Liver (tissue), 9 donors: Measurements from ENCODE around the gene LRRC4. TPM values are rescaled to one million over a fixed set of nuclear protein-coding genes. Genes with fewer than 3 reads are reported as not detected.

Experiments
- DNase-seq: peaks from one replicate; pipeline ENCODE4 v3.0.0-alpha.2; 2017; ENCODE audit warnings: low spot score
- H3K27ac ChIP-seq, 2 donors: one replicate each; pipeline ENCODE4 v1.7.0; 2013; ENCODE audit warnings: inconsistent platforms in 2 of 2, low read length in 2 of 2, control low read depth in 1 of 2, low read depth in 1 of 2, mild to moderate bottlenecking in 1 of 2
- H3K27me3 ChIP-seq, 4 donors: one replicate each; pipeline versions ENCODE4 v1.6.1 to v1.7.0; 2013; ENCODE audit warnings: low read length in 3 of 4, inconsistent platforms in 1 of 4, mild to moderate bottlenecking in 1 of 4, moderate library complexity in 1 of 4; ENCODE audit not compliant: control insufficient read depth in 4 of 4, insufficient read depth in 4 of 4
- H3K36me3 ChIP-seq, 4 donors: one replicate each; pipeline versions ENCODE4 v1.6.1 to v1.7.0; 2013; ENCODE audit warnings: low read length in 3 of 4, mild to moderate bottlenecking in 3 of 4, low read depth in 1 of 4, moderate library complexity in 1 of 4; ENCODE audit not compliant: control insufficient read depth in 4 of 4, insufficient read depth in 3 of 4
- H3K4me1 ChIP-seq, 4 donors: one replicate each; pipeline versions ENCODE4 v1.6.1 to v1.7.0; 2013; ENCODE audit warnings: low read length in 3 of 4, mild to moderate bottlenecking in 3 of 4, moderate library complexity in 1 of 4; ENCODE audit not compliant: control insufficient read depth in 4 of 4, insufficient read depth in 4 of 4
- H3K4me3 ChIP-seq, 3 donors: one replicate each; pipeline versions ENCODE4 v1.6.1 to v1.7.0; 2013; ENCODE audit warnings: low read length in 3 of 3, control low read depth in 1 of 3, low read depth in 1 of 3, mild to moderate bottlenecking in 1 of 3
- H3K9ac ChIP-seq, 2 donors: one replicate each; pipeline ENCODE4 v1.7.0; 2013; ENCODE audit warnings: low read length in 2 of 2, mild to moderate bottlenecking in 2 of 2, moderate library complexity in 2 of 2, control low read depth in 1 of 2, low read depth in 1 of 2
- H3K9me3 ChIP-seq, 4 donors: one replicate each; pipeline versions ENCODE4 v1.6.1 to v1.7.0; 2013; ENCODE audit warnings: low read length in 3 of 4; ENCODE audit not compliant: control insufficient read depth in 4 of 4
- ATF3 ChIP-seq: IDR thresholded peaks from 2 replicates; pipeline ENCODE4 v1.6.1; 2016; ENCODE audit warnings: antibody characterized with exemption
- CTCF ChIP-seq: fragments of 150-350 bp; IDR thresholded peaks from 2 replicates; pipeline ENCODE4 v1.5.1; 2017; ENCODE audit warnings: improper control_type of control experiment, low read depth, low read length; ENCODE audit not compliant: missing input control
- EGR1 ChIP-seq, 2 donors: IDR thresholded peaks; 2 replicates each; pipeline ENCODE4 v1.6.1; 2016 to 2018; ENCODE audit warnings: antibody characterized with exemption in 2 of 2, low read depth in 2 of 2
- FOXA1 ChIP-seq: IDR thresholded peaks from 2 replicates; pipeline ENCODE4 v1.6.1; 2016; ENCODE audit warnings: antibody characterized with exemption
- FOXA2 ChIP-seq: IDR thresholded peaks from 2 replicates; pipeline ENCODE4 v1.6.1; 2016; ENCODE audit warnings: antibody characterized with exemption
- GABPA ChIP-seq, 2 donors: IDR thresholded peaks in 1 of 2; conservative IDR thresholded peaks in 1 of 2; 2 replicates each; pipeline ENCODE4 v1.6.1; 2016; ENCODE audit warnings: antibody characterized with exemption in 2 of 2, mild to moderate bottlenecking in 1 of 2, moderate library complexity in 1 of 2
- HNF4A ChIP-seq, 2 donors: conservative IDR thresholded peaks; 2 replicates each; pipeline ENCODE4 v1.6.1; 2016; ENCODE audit warnings: antibody characterized with exemption in 2 of 2, mild to moderate bottlenecking in 2 of 2
- HNF4G ChIP-seq: IDR thresholded peaks from 2 replicates; pipeline ENCODE4 v1.6.1; 2016; ENCODE audit warnings: antibody characterized with exemption
- JUND ChIP-seq, 2 donors: IDR thresholded peaks; 2 replicates each; pipeline ENCODE4 v1.6.1; 2016; ENCODE audit warnings: antibody characterized with exemption in 2 of 2
- MAX ChIP-seq: IDR thresholded peaks from 2 replicates; pipeline ENCODE4 v1.6.1; 2016; ENCODE audit warnings: antibody characterized with exemption
- NR2F2 ChIP-seq: IDR thresholded peaks from 2 replicates; pipeline ENCODE4 v1.6.1; 2016; ENCODE audit warnings: antibody characterized with exemption
- RAD21 ChIP-seq, 2 donors: IDR thresholded peaks; 2 replicates each; pipeline ENCODE4 v1.6.1; 2016; ENCODE audit warnings: antibody characterized with exemption in 2 of 2, mild to moderate bottlenecking in 2 of 2
- REST ChIP-seq: IDR thresholded peaks from 2 replicates; pipeline ENCODE4 v1.6.1; 2016; ENCODE audit warnings: antibody characterized with exemption, mild to moderate bottlenecking
- RXRA ChIP-seq, 2 donors: IDR thresholded peaks; 2 replicates each; pipeline ENCODE4 v1.6.1; 2017 to 2018; ENCODE audit warnings: antibody characterized with exemption in 2 of 2, mild to moderate bottlenecking in 1 of 2
- SP1 ChIP-seq: IDR thresholded peaks from 2 replicates; pipeline ENCODE4 v1.6.1; 2018; ENCODE audit warnings: antibody characterized with exemption, mild to moderate bottlenecking
- TAF1 ChIP-seq: conservative IDR thresholded peaks from 2 replicates; pipeline ENCODE4 v1.6.1; 2016; ENCODE audit warnings: antibody characterized with exemption, mild to moderate bottlenecking
- YY1 ChIP-seq: IDR thresholded peaks from 2 replicates; pipeline ENCODE4 v1.6.1; 2016; ENCODE audit warnings: antibody characterized with exemption, mild to moderate bottlenecking
- ZBTB33 ChIP-seq: IDR thresholded peaks from 2 replicates; pipeline ENCODE4 v1.6.1; 2016; ENCODE audit warnings: antibody characterized with exemption
- WGBS: extraction: QIAGEN DNeasy Blood & Tissue Kit; methylation state at CpG from one replicate; pipeline ENCODE4 v1.1.7; 2013; 5-methylcytosine and 5-hydroxymethylcytosine counted together
- polyA plus RNA-seq, 2 donors: library from polyadenylated mRNA; stranded (reverse) in 1 of 2; unstranded in 1 of 2; fragments of 200-250 nt in 1 of 2; fragments of >200 nt in 1 of 2; fragmentation: Nextera tagmentation in 1 of 2; extraction: Ambion mirVana in 1 of 2; gene quantifications; one replicate each; pipeline versions ENCODE4 v1.2.1 to v1.2.3, GENCODE V29; 2013 to 2015
- total RNA-seq, 2 donors: library from RNA; depleted of rRNA; stranded (reverse); fragments of >200 nt; gene quantifications; one replicate each; pipeline ENCODE4 v1.2.3, GENCODE V29; 2014
- donor health status: healthy.
- donor health status: healthy.
- donor health status: healthy.
- donor health status: healthy.
- donor health status: healthy.

The LRRC4 gene
- total and polyA plus RNA-seq, 4 donors = 0.54 to 2.7 (median 1.2) TPM

- Histone ChIP-seq H3K36me3 (no peaks in the 10 kb centered on the region), H3K9me3 (no peaks in the 10 kb centered on the region), H3K4me3 (no peak overlapping the region), H3K9ac (no peak overlapping the region), H3K27me3 (no peaks in the 10 kb centered on the region), H3K27ac (no peak overlapping the region), H3K4me1 (peaks cover 21 to 59% (median 47%) of the 10 kb centered on the region in 4 donors)
- DNase-seq = no peak
- 95% methylated on average over 8 of the region's 8 CpGs for WGBS
- TF ChIP-seq REST (no peak), TAF1 (no peak), GABPA (IDR thresholded peaks at IDR 0.05 in 1 of 2, conservative IDR thresholded peaks at IDR 0.05 in 1 of 2) (no peak), ZBTB33 (no peak), EGR1 (IDR thresholded peaks at IDR 0.05; ENCODE audit: low read depth in 2 of 2) (no peak), FOXA1 (no peak), SP1 (no peak), HNF4A (conservative IDR thresholded peaks at IDR 0.05) (no peak), YY1 (no peak), ATF3 (no peak), CTCF (no peak), MAX (no peak), RAD21 (IDR thresholded peaks at IDR 0.05) (no peak), HNF4G (no peak), FOXA2 (no peak), NR2F2 (no peak), JUND (IDR thresholded peaks at IDR 0.05) (no peak), RXRA (IDR thresholded peaks at IDR 0.05) (no peak)
Observed at GRCh38 chr7:128006550-128007302, 24.5 kb downstream of the LRRC4 start.
